ENCODE results near the gene PAM. TPM values are rescaled to one million over a fixed set of nuclear protein-coding genes. Genes with fewer than 3 reads are reported as not detected.

The PAM gene
- total and polyA plus RNA-seq, 2 of the 13 experiments (the other 11 are each of a cell fraction or from before 2014, with no cell fraction given): 20.2 to 79.1 TPM

DNA sequence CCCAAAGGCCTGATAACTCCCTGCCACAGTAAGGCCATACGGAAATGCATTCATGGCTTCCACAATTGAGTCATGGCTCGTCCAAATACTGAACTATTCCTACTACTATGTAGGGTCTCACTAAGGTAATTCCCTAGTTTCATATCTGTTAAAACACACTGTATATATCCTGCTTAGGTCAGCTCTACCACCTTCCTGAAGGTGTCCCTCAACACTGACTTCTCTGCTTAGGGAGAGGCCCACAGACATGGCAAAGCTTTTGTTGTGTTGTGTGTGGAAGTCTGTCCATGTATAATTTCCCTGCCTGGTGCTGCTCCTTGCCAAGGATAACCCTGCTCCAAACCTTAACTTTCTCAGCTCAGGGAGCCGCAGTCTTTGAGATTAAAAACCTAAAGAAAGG lies 304.4 kb downstream of the PAM start (continued):
- TF ChIP-seq TCF12 (IDR thresholded peaks at IDR 0.05): no peak
- no peak for TF ChIP-seq TCF12 (CRISPR knock-in tag; IDR thresholded peaks at IDR 0.05)
- no peak for TF ChIP-seq PHF20 (CRISPR knock-in tag; IDR thresholded peaks at IDR 0.05)
- no peak for TF ChIP-seq ZNF496 (CRISPR knock-in tag; IDR thresholded peaks at IDR 0.05; ENCODE audit: insufficient replicate concordance)
- TF ChIP-seq, protein P1, sequence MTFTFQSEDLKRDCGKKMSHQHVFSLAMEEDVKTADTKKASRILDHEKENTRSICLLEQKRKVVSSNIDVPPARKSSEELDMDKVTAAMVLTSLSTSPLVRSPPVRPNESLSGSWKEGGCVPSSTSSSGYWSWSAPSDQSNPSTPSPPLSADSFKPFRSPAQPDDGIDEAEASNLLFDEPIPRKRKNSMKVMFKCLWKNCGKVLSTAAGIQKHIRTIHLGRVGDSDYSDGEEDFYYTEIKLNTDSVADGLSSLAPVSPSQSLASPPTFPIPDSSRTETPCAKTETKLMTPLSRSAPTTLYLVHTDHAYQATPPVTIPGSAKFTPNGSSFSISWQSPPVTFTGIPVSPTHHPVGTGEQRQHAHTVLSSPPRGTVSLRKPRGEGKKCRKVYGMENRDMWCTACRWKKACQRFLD (CRISPR knock-in tag; IDR thresholded peaks at IDR 0.05; ENCODE audit: borderline replicate concordance): no peak

DNA sequence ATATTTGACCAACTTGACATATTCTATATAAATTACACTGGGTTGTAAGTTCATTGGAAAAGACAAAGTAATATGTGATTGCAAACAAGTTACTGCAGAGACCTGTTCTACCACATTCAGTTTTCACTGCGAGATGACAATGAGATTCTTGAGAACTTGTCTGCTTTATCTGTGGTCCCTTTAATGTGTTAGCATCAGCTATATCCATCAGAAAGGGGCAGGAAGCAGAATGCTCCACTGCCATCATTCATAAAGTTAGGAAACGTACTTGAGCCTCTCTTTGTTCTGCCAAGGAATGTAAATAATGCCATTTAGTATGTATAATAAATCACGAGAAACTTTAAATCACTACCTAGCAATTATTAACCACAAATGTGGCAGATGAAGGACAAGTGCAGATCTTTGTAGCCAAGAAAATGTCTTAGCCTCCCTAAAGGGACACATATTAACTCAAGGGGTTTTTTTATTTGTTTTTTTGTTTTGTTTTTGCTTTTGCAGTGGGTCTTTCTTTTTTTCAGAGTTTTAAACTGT lies 305.4 kb downstream of the PAM start:
- no peaks in the 10 kb centered on the region for H3K36me3 ChIP-seq (replicated peaks in 1 of 2; ENCODE audit: control insufficient read depth in 1 of 2, insufficient read depth in 2 of 2, low read length in 2 of 2)
- WGBS (ENCODE audit: low lambda C conversion rate): 0% methylated on average over 3 of the region's 3 CpGs
- POLR2A ChIA-PET: no interaction called here
- CTCF ChIA-PET (ENCODE audit: low intra/inter-chr PET ratio, low total read pairs): no interaction called here
- no TSS peak for BruUV-seq (replicated peaks)
- no peak overlapping the region for H3K4me2 ChIP-seq (ENCODE audit: low read depth, low read length)
- ATAC-seq (no peak), FAIRE-seq (no peak), DNase-seq (ENCODE audit: low spot score) (no peak)
- no peaks in the 10 kb centered on the region for H3K9me3 ChIP-seq (ENCODE audit: low read length)
- intact Hi-C loops (cut with micrococcal nuclease; ENCODE audit: unreplicated experiment) (no loop called here), in situ Hi-C loops (cut with HindIII; ENCODE audit: extremely low pct_ligation_motif_present, low pct_unique_long_range_greater_than_20kb) (no loop called here)
- no peak overlapping the region for H3K4me3 ChIP-seq (replicated peaks in 1 of 3; ENCODE audit: insufficient read depth in 1 of 3, low read depth in 2 of 3, low read length in 3 of 3)
- H2AFZ ChIP-seq (ENCODE audit: low read length): no peak overlapping the region
- no peak overlapping the region for H3K9ac ChIP-seq (ENCODE audit: insufficient read depth, low read depth, low read length)
- no peaks in the 10 kb centered on the region for H3K79me2 ChIP-seq (ENCODE audit: insufficient read depth, low read length)
- no peaks in the 10 kb centered on the region for H3K4me1 ChIP-seq (ENCODE audit: insufficient read depth, low read length)
- no peak for TF ChIP-seq ZBTB38 (CRISPR knock-in tag; IDR thresholded peaks at IDR 0.05)
- no peaks in the 10 kb centered on the region for H3K27me3 ChIP-seq (ENCODE audit: control insufficient read depth in 1 of 2, insufficient read depth in 2 of 2, low read length in 2 of 2)
- no peaks in the 10 kb centered on the region for H4K20me1 ChIP-seq (ENCODE audit: insufficient read depth, low read length)
- no peak overlapping the region for H3K27ac ChIP-seq (ENCODE audit: extremely low read length, insufficient read depth, low read length)

DNA sequence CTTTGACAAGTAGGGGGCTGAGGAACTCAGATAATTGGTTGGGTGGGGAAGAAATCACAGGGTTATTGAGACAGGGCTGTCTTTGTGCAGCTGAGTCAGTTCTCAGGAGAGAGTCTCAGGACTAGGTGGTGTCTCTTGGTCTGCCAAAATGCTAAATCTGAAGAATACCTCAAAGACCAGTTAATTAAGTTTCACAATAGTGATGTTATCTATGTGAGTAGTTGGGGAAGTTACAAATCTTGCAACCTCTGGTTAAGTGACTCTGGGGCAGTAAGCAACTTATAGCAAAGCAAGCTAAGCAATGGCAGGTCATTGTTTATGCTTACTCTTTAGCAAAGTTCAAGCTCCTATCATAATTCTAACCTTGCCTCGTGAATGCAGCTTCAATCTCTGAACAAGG lies 311.2 kb downstream of the PAM start:
- TF ChIP-seq ZNF670 (CRISPR knock-in tag; IDR thresholded peaks at IDR 0.05; ENCODE audit: borderline replicate concordance) (no peak), ZNF772 (CRISPR knock-in tag; IDR thresholded peaks at IDR 0.05) (no peak), ZNF781 (CRISPR knock-in tag; IDR thresholded peaks at IDR 0.05; ENCODE audit: borderline replicate concordance, not compliant biosample characterization) (no peak), CAMTA2 (CRISPR knock-in tag; IDR thresholded peaks at IDR 0.05; ENCODE audit: borderline replicate concordance) (no peak), CBX1 (IDR thresholded peaks at IDR 0.05; ENCODE audit: low read depth) (no peak), HDAC1 (CRISPR knock-in tag; IDR thresholded peaks at IDR 0.05) (no peak), SRSF9 (IDR thresholded peaks at IDR 0.05; ENCODE audit: borderline replicate concordance, insufficient read depth, low read depth, low read length, poor library complexity, severe bottlenecking) (no peak), POLR2G (IDR thresholded peaks at IDR 0.05; ENCODE audit: low read depth, low read length) (no peak), ZSCAN22 (CRISPR knock-in tag; IDR thresholded peaks at IDR 0.05) (no peak)
- TF ChIP-seq, protein P2, sequence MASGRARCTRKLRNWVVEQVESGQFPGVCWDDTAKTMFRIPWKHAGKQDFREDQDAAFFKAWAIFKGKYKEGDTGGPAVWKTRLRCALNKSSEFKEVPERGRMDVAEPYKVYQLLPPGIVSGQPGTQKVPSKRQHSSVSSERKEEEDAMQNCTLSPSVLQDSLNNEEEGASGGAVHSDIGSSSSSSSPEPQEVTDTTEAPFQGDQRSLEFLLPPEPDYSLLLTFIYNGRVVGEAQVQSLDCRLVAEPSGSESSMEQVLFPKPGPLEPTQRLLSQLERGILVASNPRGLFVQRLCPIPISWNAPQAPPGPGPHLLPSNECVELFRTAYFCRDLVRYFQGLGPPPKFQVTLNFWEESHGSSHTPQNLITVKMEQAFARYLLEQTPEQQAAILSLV (CRISPR knock-in tag; IDR thresholded peaks at IDR 0.05; ENCODE audit: borderline replicate concordance): no peak
- WGBS (ENCODE audit: low lambda C conversion rate): 44% methylated on average over 1 of the region's 1 CpG
- no peaks in the 10 kb centered on the region for H3K36me3 ChIP-seq (replicated peaks in 1 of 2; ENCODE audit: control insufficient read depth in 1 of 2, insufficient read depth in 2 of 2, low read length in 2 of 2)
- in situ Hi-C loops (cut with HindIII; ENCODE audit: extremely low pct_ligation_motif_present, low pct_unique_long_range_greater_than_20kb) (no loop called here), intact Hi-C loops (cut with micrococcal nuclease; ENCODE audit: unreplicated experiment) (no loop called here)
- H3K27ac ChIP-seq (ENCODE audit: extremely low read length, insufficient read depth, low read length): no peak overlapping the region
- H3K9ac ChIP-seq (ENCODE audit: insufficient read depth, low read depth, low read length): no peak overlapping the region
- H3K4me3 ChIP-seq (replicated peaks in 1 of 3; ENCODE audit: insufficient read depth in 1 of 3, low read depth in 2 of 3, low read length in 3 of 3): no peak overlapping the region
- DNase-seq (ENCODE audit: low spot score) (no peak), ATAC-seq (no peak), FAIRE-seq (no peak)
- H3K4me2 ChIP-seq (ENCODE audit: low read depth, low read length): no peak overlapping the region
- no peaks in the 10 kb centered on the region for H4K20me1 ChIP-seq (ENCODE audit: insufficient read depth, low read length)
- no TSS peak for BruUV-seq (replicated peaks)
- no peaks in the 10 kb centered on the region for H3K79me2 ChIP-seq (ENCODE audit: insufficient read depth, low read length)
- H3K9me3 ChIP-seq (ENCODE audit: low read length): no peaks in the 10 kb centered on the region
- ChIA-PET CTCF (ENCODE audit: low intra/inter-chr PET ratio, low total read pairs) (no interaction called here), POLR2A (no interaction called here)
- H3K27me3 ChIP-seq (ENCODE audit: control insufficient read depth in 1 of 2, insufficient read depth in 2 of 2, low read length in 2 of 2): no peaks in the 10 kb centered on the region; a peak in 2 of 5 replicates
- H3K4me1 ChIP-seq (ENCODE audit: insufficient read depth, low read length): no peaks in the 10 kb centered on the region
- no peak overlapping the region for H2AFZ ChIP-seq (ENCODE audit: low read length)
